ENCODE results near the gene KRT16.
"Not testable (repeated sequence)": the region's sequence is repeated elsewhere in the genome, so short reads cannot be mapped to it uniquely, and the experiment has no call there.

KRT16 gene

DNA sequence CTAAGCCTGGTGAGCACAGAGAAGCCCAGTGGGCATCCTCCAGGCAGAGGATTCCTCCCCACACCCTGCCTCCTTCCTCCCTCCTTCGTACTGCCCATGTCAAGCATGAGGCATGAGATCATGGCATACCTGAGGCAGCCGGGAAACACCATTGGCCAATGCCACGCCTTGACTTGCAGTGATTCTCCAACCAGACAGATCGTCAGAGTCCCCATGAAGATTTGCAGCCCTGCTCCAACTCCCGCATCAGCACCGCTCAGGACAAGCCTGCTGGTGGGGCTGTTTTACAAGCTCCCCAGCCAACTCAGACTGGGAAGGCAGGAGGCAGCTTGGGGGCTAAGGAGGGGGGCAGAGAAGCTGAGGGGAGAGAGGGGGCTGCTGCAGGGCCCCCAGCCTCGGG lies 2.9 kb upstream of the KRT16 start:
- Histone ChIP-seq H3K18ac (ENCODE audit: low read length) (no peak overlapping the region), H3K27ac (ENCODE audit: low read depth, low read length) (no peak overlapping the region), H4K8ac (ENCODE audit: low read depth, low read length) (no peak overlapping the region), H2BK15ac (replicated peaks; ENCODE audit: low read depth) (no peak overlapping the region), H4K5ac (ENCODE audit: low read length) (no peak overlapping the region), H3K9ac (ENCODE audit: low read length) (no peak overlapping the region), H3K79me2 (ENCODE audit: control insufficient read depth, insufficient read depth, low read length) (no peaks in the 10 kb centered on the region), H3K23ac (ENCODE audit: low read length) (no peak overlapping the region), H2AK5ac (ENCODE audit: low read length) (no peak overlapping the region), H2BK120ac (ENCODE audit: low read depth, low read length) (no peak overlapping the region), H3K36me3 (ENCODE audit: control insufficient read depth, insufficient read depth, low read length) (no peaks in the 10 kb centered on the region), H3K4me2 (ENCODE audit: low read length) (no peak overlapping the region), H3K27me3 (ENCODE audit: insufficient read depth, low read length, poor library complexity) (no peaks in the 10 kb centered on the region), H3K56ac (ENCODE audit: low read length) (no peak overlapping the region), H3K4me3 (ENCODE audit: low read length) (no peak overlapping the region), H3K4me1 (ENCODE audit: control insufficient read depth, low read depth, low read length) (no peaks in the 10 kb centered on the region), H3K79me1 (ENCODE audit: low read length) (no peaks in the 10 kb centered on the region), H2BK5ac (ENCODE audit: low read length) (no peak overlapping the region), H3K4ac (ENCODE audit: low read depth, low read length) (no peak overlapping the region)
- peak; percentile 94 for DNase-seq
- WGBS (ENCODE audit: extremely low coverage, insufficient coverage, low lambda C conversion rate) = no CpG with 5 or more reads among the region's 7 CpGs

DNA sequence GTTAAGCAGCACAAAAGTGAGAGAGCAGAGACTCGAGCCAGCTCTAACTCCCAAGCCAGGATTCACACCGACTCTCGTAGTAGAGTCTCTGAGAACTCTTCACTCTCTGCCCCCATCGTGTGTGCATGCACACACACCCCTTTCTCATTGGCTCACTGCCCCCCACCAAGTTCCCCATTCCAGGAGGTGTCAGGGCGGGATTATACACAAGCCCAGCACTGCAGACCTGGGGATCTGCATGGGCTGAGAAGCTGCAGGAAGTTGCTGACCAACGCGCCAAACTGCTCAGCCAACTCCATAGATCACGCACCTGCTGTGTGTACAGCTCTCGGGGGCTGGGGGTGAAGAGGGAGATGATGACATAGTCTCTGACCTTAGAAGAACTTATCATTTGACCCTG lies 2.2 kb upstream of the KRT16 start:
- H4K5ac ChIP-seq (ENCODE audit: low read length); H3K79me2 ChIP-seq (ENCODE audit: control insufficient read depth, insufficient read depth, low read length); H3K4me2 ChIP-seq (ENCODE audit: low read length); H3K23ac ChIP-seq (ENCODE audit: low read length); H3K18ac ChIP-seq (ENCODE audit: low read length); H3K4ac ChIP-seq (ENCODE audit: low read depth, low read length); H3K79me1 ChIP-seq (ENCODE audit: low read length); H3K56ac ChIP-seq (ENCODE audit: low read length); H3K4me1 ChIP-seq (ENCODE audit: control insufficient read depth, low read depth, low read length); H3K9ac ChIP-seq (ENCODE audit: low read length); H3K27me3 ChIP-seq (ENCODE audit: insufficient read depth, low read length, poor library complexity); H4K8ac ChIP-seq (ENCODE audit: low read depth, low read length); H2BK15ac ChIP-seq (replicated peaks; ENCODE audit: low read depth); H3K36me3 ChIP-seq (ENCODE audit: control insufficient read depth, insufficient read depth, low read length); H2BK120ac ChIP-seq (ENCODE audit: low read depth, low read length); H2AK5ac ChIP-seq (ENCODE audit: low read length); H3K4me3 ChIP-seq (ENCODE audit: low read length); DNase-seq; H2BK5ac ChIP-seq (ENCODE audit: low read length); H3K27ac ChIP-seq (ENCODE audit: low read depth, low read length): not testable (repeated sequence)
- no CpG with 5 or more reads among the region's 9 CpGs for WGBS (ENCODE audit: extremely low coverage, insufficient coverage, low lambda C conversion rate)

DNA sequence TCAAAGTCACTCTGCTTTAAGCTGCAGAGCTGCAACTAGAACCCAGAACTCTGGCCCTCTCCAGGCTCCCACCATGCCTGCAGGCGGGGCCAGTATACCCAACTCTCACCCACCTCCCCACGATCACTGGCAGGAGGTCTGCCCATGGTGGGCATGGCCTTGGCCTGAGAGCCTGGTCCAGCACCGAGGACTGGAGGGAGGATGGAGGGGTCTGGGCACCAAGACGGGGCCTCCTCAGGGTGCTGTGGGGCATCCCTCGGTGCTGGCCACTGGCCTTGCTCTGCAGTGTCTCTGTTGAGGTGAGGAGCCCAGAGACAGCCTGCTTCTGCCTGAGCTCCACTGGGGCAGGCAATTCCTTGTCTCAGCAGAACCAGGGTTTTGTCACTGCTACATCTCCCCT lies 1.5 kb upstream of the KRT16 start:
- no CpG with 5 or more reads among the region's 5 CpGs for WGBS (ENCODE audit: extremely low coverage, insufficient coverage, low lambda C conversion rate)
- no peak for DNase-seq
- no peak overlapping the region for H2AK5ac ChIP-seq (ENCODE audit: low read length)

DNA sequence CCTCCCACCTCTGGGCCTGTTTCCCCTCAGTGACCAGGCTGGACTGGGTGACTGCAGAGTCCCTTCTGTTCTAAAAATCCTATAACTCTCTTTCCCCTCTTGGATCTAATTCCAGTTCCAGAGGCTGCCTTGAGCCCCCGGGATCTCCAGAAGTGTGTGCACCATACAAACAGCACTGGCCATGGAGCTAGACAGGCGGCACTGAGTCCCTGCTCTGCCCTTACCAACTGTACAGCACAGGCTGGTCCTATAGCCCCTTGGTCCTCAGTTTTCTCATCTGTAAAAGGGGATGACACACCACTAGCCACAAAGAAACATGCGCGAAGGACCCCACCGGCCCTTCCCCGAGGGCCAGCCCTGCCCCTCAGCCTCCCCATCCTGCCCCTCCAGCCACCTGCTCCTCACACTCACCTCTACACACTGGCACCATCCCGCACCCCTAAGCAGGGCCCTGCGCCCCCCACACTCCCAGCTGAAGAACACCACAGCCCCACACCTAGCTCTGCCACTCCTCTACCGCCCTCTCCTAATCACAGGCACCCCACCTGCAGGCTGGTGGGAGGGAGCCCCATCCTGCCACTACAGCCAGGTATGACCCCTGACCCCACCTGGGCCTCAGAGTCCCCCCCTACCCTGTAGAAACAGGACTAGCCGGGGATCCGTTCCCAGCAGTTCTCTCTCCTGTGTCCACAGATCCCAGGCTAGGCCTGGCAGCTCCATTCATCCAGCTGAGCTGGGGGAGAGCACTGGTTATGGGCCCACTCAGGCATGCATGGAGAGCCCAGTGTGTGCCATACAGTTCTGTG lies 913 bp upstream of the KRT16 start:
- no peaks in the 10 kb centered on the region for H3K79me1 ChIP-seq (ENCODE audit: low read length)
- H4K5ac ChIP-seq (ENCODE audit: low read length) = no peak overlapping the region
- no peak overlapping the region for H3K27ac ChIP-seq (ENCODE audit: low read depth, low read length)
- DNase-seq = no peak
- H3K4me3 ChIP-seq (ENCODE audit: low read length) = no peak overlapping the region
- no peak overlapping the region for H4K8ac ChIP-seq (ENCODE audit: low read depth, low read length)
- H3K4ac ChIP-seq (ENCODE audit: low read depth, low read length) = no peak overlapping the region
- no CpG with 5 or more reads among the region's 11 CpGs for WGBS (ENCODE audit: extremely low coverage, insufficient coverage, low lambda C conversion rate)
- H2BK5ac ChIP-seq (ENCODE audit: low read length) = no peak overlapping the region
- H3K18ac ChIP-seq (ENCODE audit: low read length) = no peak overlapping the region
- no peaks in the 10 kb centered on the region for H3K79me2 ChIP-seq (ENCODE audit: control insufficient read depth, insufficient read depth, low read length)
- no peaks in the 10 kb centered on the region for H3K36me3 ChIP-seq (ENCODE audit: control insufficient read depth, insufficient read depth, low read length)
- no peak overlapping the region for H3K23ac ChIP-seq (ENCODE audit: low read length)
- H2AK5ac ChIP-seq (ENCODE audit: low read length) = no peak overlapping the region
- H2BK120ac ChIP-seq (ENCODE audit: low read depth, low read length) = no peak overlapping the region
- H3K56ac ChIP-seq (ENCODE audit: low read length) = no peak overlapping the region
- H3K4me1 ChIP-seq (ENCODE audit: control insufficient read depth, low read depth, low read length) = no peaks in the 10 kb centered on the region
- H2BK15ac ChIP-seq (replicated peaks; ENCODE audit: low read depth) = no peak overlapping the region
- no peaks in the 10 kb centered on the region for H3K27me3 ChIP-seq (ENCODE audit: insufficient read depth, low read length, poor library complexity)
- H3K9ac ChIP-seq (ENCODE audit: low read length) = no peak overlapping the region
- H3K4me2 ChIP-seq (ENCODE audit: low read length) = no peak overlapping the region

More for the DNA sequence above, 1.5 kb upstream of the KRT16 start:
- Histone ChIP-seq H2BK5ac (ENCODE audit: low read length) (no peak overlapping the region), H3K4ac (ENCODE audit: low read depth, low read length) (no peak overlapping the region), H3K4me3 (ENCODE audit: low read length) (no peak overlapping the region), H3K4me1 (ENCODE audit: control insufficient read depth, low read depth, low read length) (no peaks in the 10 kb centered on the region), H3K36me3 (ENCODE audit: control insufficient read depth, insufficient read depth, low read length) (no peaks in the 10 kb centered on the region), H3K79me1 (ENCODE audit: low read length) (no peaks in the 10 kb centered on the region), H4K8ac (ENCODE audit: low read depth, low read length) (no peak overlapping the region), H4K5ac (ENCODE audit: low read length) (no peak overlapping the region), H2BK120ac (ENCODE audit: low read depth, low read length) (no peak overlapping the region), H3K79me2 (ENCODE audit: control insufficient read depth, insufficient read depth, low read length) (no peaks in the 10 kb centered on the region), H3K4me2 (ENCODE audit: low read length) (no peak overlapping the region), H3K56ac (ENCODE audit: low read length) (no peak overlapping the region), H3K18ac (ENCODE audit: low read length) (no peak overlapping the region), H3K23ac (ENCODE audit: low read length) (no peak overlapping the region), H3K9ac (ENCODE audit: low read length) (no peak overlapping the region), H3K27me3 (ENCODE audit: insufficient read depth, low read length, poor library complexity) (no peaks in the 10 kb centered on the region), H3K27ac (ENCODE audit: low read depth, low read length) (no peak overlapping the region), H2BK15ac (replicated peaks; ENCODE audit: low read depth) (no peak overlapping the region)

DNA sequence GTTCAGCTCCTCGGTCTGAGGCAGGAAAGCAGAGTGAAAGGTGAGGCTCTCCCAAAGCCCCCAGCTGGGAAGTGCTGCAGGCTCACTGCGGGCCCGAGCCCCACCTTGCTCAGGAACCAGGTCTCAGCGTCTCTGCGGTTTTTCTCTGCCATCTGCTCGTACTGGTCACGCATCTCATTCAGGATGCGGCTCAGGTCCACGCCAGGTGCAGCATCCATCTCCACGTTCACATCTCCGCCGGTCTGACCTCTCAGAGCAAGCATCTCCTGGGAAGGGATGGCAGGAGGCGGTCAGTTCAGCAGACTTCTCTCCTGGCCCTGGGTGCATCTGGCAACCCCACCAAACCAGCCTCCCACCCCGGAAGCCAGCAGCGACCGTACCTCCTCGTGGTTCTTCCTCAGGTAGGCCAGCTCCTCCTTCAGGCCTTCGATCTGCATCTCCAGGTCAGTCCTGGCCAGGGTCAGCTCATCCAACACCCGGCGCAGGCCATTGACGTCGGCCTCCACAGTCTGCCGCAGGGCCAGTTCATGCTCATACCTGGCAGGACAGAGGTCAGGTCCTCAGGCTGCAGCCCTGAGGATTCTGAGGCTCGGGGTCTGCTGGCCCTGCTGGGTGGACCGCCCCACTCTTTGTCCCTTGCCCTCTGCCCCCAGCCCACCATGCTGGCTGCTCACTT lies 1.5 kb downstream of the KRT16 start:
- WGBS (ENCODE audit: extremely low coverage, insufficient coverage, low lambda C conversion rate) = no CpG with 5 or more reads among the region's 25 CpGs

More for the DNA sequence above, 1.5 kb downstream of the KRT16 start:
- Histone ChIP-seq H2BK120ac (ENCODE audit: low read depth, low read length) (no peak overlapping the region), H3K4me2 (ENCODE audit: low read length) (no peak overlapping the region), H3K27me3 (ENCODE audit: insufficient read depth, low read length, poor library complexity) (no peaks in the 10 kb centered on the region), H3K79me2 (ENCODE audit: control insufficient read depth, insufficient read depth, low read length) (no peaks in the 10 kb centered on the region), H3K4ac (ENCODE audit: low read depth, low read length) (no peak overlapping the region), H3K56ac (ENCODE audit: low read length) (no peak overlapping the region), H4K5ac (ENCODE audit: low read length) (no peak overlapping the region), H2BK15ac (replicated peaks; ENCODE audit: low read depth) (no peak overlapping the region), H2AK5ac (ENCODE audit: low read length) (no peak overlapping the region), H3K27ac (ENCODE audit: low read depth, low read length) (no peak overlapping the region), H3K18ac (ENCODE audit: low read length) (no peak overlapping the region), H3K9ac (ENCODE audit: low read length) (no peak overlapping the region), H3K79me1 (ENCODE audit: low read length) (no peaks in the 10 kb centered on the region), H3K36me3 (ENCODE audit: control insufficient read depth, insufficient read depth, low read length) (no peaks in the 10 kb centered on the region), H3K4me3 (ENCODE audit: low read length) (no peak overlapping the region), H3K23ac (ENCODE audit: low read length) (no peak overlapping the region), H3K4me1 (ENCODE audit: control insufficient read depth, low read depth, low read length) (no peaks in the 10 kb centered on the region), H2BK5ac (ENCODE audit: low read length) (no peak overlapping the region), H4K8ac (ENCODE audit: low read depth, low read length) (no peak overlapping the region)
- DNase-seq = no peak
